GM18511 (cell line): ENCODE results near the gene DRC7.

Experiments
- ATAC-seq: cut with Tn5 transposase; IDR thresholded peaks from one replicate; pipeline ENCODE4 v1.9.1; 2021; ENCODE audit warnings: mild to moderate bottlenecking, moderate library complexity; ENCODE audit not compliant: unreplicated experiment

DRC7 gene

DNA sequence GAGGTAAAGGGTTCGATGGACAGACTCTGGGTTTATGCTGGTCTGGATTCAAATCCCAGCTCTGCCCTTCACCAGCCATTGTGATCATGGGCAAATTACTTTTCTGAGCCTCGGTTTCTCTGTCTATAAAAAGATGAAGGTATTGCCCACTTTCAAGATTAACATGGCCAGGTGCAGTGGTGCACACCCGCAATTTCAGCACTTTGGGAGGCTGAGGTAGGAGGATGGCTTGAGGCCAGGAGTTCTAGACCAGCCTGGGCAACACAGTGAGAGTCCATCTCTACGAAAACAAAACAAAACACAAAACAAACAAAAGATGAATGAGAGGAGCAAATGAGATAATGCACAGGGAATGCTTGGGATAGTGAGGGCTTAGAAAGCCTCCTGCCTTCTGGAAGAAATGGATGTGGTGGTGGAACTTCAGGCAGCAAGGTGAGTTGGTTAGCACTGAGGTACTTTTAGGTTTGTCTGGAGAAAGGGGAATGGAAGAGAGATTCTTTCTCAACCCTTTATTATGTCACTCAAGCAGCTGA, 18.0 kb upstream of the DRC7 start:
- ATAC-seq, result no peak

- no peak for ATAC-seq
These were observed 16.8 kb upstream of the DRC7 start for GRCh38 chr16:57677622-57678369.

GRCh38 chr16:57679016-57679415, 15.6 kb upstream of the DRC7 start:
- ATAC-seq, result no peak

DNA sequence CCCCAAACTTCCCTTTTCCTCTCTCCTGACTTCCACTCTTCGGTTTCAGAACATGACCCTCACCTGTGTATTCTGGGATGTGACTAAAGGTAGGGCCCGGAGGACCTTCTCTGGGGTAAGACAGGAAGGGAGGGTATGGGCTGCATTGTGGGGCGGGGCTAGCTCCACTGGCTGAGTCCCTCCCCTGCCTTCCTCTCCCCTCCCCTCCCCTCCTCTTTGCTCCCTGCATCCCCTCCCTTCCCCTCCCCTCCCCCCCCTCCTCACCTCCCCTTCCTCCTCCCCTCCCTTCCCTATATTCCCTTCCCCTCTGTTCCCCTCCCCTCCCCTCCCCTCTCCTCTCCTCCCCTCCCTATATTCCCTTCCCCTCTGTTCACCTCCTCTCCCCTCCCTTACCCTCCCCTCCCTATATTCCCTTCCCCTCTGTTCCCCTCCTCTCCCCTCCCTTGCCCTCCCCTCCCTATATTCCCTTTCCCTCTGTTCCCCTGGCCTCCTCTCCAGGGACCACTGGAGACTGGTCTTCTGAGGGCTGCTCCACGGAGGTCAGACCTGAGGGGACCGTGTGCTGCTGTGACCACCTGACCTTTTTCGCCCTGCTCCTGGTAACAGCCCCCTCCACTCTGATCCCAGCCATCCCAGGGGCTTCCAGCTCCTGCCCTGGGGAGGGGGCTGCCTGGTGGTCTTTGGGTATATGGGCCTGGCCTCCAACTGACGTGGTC, 14.7 kb upstream of the DRC7 start:
- ATAC-seq, result no peak

DNA sequence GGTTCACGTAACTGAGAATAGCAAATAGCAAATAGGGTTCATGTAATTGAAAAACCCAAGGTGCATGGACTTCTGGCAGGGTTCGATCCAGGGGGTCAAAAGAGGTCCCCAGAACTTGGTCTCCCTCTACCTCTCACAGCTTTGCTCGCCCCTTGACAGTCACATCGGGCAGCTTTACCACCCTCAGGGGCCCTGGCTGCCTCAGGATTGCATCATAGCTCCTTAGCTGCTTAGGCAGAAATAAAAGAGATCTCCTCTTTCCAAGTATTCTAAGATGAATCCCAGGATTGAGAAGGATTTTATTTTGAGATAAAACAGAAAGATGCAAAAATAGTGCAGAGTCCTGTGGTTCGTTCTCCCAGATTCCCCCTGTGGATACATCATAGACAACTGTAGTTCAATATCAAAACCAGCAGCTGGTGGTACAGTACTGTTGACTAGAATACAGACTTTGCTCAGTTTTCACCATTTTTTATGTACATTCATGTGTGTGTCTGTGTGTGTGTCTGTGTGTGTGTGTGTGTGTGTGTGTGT, 13.7 kb upstream of the DRC7 start:
- ATAC-seq, result no peak

GRCh38 chr16:57681950-57682728, 12.5 kb upstream of the DRC7 start:
- ATAC-seq, result no peak

DNA sequence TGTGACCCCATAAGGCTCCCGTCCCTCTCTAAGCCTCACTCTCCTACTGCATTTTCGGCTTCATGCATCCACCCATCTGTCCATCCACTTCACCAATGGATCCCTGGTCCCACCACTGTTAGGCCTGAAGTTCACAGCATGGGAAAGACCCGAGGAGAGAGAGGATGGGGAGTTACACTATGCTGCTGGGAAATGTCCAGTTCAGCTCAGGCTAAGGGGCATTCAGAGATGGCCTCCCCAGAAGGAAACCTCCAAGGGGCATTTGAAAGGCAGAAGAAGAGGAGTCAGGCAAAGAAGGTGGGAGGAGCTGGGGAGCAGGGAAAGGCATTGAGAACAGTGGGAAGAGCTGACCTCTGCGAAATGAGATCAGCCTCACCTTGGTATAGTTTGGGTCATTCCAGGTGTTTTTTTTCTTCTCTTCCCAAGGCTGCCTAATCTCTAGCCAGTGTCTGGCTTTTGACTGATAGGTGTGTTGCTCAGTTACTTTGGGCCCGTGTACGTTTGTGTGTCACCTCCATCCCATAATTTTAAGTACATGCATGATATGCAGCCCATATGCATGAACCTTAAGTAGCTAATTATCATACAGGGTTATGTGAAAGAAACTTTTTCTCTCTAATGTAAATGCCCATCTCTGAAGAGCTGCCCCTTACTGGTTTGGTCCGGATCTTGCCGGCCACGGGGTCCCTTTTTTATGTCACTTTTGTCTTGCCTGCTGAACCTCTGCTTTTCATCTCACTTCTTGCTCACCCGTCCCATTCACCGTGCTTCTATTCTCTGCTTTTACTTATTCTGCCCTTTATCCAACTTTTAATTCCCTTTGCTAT, 11.6 kb upstream of the DRC7 start:
- no peak for ATAC-seq

GRCh38 chr16:57683636-57684545, 10.7 kb upstream of the DRC7 start:
- ATAC-seq, result no peak

- ATAC-seq, result no peak
These were observed 9.8 kb upstream of the DRC7 start for GRCh38 chr16:57684626-57685358.

DNA sequence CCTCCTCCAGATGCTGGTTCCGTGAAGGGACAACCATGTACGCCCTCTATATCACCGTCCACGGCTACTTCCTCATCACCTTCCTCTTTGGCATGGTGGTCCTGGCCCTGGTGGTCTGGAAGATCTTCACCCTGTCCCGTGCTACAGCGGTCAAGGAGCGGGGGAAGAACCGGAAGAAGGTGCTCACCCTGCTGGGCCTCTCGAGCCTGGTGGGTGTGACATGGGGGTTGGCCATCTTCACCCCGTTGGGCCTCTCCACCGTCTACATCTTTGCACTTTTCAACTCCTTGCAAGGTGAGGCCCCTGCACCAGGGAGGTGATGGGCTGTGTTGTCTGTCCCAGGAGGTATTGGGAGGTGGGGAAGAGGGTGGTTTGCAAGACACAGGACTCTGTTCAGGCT, 9.0 kb upstream of the DRC7 start:
- no peak for ATAC-seq

DNA sequence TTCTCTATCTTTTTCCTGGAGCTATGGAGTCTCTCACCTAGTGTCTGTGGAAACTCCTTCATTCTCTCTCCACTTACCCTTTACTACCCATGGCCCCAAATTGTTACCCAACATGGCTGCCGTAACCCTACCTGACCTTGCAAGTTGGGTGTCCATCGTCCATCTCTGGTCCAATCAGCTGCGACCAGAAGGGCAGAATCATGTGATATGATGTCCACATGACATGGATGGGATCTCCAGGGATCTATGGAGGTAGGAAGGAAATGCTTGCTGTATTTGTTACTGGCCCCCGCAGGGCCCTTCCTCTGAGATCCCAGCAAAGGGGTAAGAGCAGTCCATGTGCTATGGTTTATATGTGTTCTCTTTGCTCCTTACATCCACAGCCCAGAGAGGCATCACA, 8.0 kb upstream of the DRC7 start:
- no peak for ATAC-seq

GRCh38 chr16:57687363-57687929, 7.2 kb upstream of the DRC7 start:
- ATAC-seq, result no peak

GRCh38 chr16:57688487-57688986, 6.1 kb upstream of the DRC7 start:
- ATAC-seq, result no peak

DNA sequence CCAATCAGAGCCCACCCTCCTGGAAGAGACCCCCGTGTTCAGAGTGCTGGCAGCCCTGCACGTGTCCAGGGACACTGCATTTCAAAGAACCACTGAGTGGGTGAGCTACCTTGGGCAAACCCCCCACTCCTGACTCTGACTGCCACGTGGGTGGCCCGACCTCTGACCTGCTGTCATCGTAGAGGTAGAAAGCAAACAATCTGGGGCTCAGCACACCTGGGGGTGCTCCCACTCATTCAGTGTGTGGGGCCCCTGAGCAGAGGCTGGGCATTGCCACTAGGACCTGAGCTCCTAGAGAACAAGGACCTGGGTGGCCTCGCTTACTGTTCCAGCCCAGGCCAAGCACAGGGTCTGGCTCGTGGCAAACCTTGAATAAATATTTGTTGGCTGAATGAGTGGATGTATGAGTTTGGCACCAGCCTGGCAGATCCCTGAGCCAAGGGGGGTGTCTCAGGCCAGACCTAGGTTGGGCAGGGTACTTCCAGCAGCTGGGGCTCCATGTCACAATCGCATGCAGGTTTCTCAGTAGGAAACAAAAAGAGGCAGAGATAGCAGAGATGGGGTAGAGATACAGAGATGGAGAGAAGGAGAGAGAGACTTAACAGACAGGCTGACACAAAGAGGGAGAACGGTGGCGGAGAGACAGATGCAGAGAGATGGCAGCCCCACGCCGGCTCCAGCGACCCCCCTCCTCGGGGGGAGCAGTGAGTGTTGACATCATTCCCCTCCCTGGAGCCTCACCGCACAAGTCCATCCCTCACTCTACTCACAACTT, 5.4 kb upstream of the DRC7 start:
- peak; percentile 23 for ATAC-seq

DNA sequence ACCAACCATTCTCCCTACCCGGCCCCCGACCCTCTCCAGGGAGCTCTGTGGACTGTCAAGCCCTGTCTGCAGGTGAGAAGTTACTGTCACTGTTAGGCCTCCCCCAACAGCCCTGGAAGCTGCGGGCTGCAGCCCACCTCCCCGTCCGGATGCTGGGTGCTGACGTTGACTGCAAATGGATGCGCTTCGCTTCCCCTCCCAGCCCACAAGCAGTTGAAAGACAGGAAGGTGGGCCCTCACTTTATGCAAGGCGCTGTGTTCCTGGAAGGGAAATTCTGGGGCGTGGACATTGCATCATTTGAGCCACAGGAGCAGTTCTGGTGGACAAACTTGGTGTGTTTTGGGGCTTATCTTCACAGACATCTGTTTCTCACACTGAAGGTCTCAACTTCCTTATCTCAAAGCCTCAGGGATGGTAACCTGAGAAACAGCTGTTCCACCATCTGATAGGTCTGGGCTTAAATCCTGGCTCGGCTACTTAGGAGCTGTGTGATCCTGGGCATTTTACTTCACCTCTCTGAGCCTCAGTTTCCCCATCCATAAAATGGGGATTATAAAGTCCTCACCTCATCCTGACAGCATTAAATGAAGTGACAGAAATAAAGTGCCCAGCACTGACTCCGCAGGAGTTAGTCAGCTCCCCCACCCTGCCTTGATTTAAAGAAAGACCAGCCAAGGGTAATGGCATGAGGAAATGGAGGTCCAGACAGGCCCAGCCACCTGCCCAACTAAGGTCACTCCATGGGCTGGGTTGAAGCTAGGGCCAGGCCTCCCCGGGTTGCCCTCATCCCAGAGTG, 4.6 kb upstream of the DRC7 start:
- peak; percentile 81 for ATAC-seq

GRCh38 chr16:57690782-57691471, 3.7 kb upstream of the DRC7 start:
- ATAC-seq, result no peak
